A549 (cell line): Measurements from ENCODE around the gene ESRP2. TPM values are rescaled to one million over a fixed set of nuclear protein-coding genes. Genes with fewer than 3 reads are reported as not detected.

Experiments used
- ATAC-seq, 2 experiments: fragments of 200-7000 bp in 1 of 2; fragments of >200 bp in 1 of 2; cut with Nextera tagmentation in 1 of 2; cut with Tn5 transposase in 1 of 2; 3 replicates each; pipeline versions ENCODE4 v1.8.0 to v1.9.1; 2018 to 2020; ENCODE audit warnings: mild to moderate bottlenecking in 1 of 2, moderate library complexity in 1 of 2
- CTCF ChIA-PET: fragments of 300-600 bp; sonication (Branson Sonifier 250); formaldehyde crosslinking; extraction: SDS; loops from one replicate; lab custom pipeline; 2021; ENCODE audit warnings: antibody characterized with exemption, inconsistent platforms; lab: Yijun Ruan, JAX
- POLR2A ChIA-PET: fragments of 350-600 bp; formaldehyde crosslinking; extraction: SDS; loops from one replicate; lab custom pipeline; 2021; ENCODE audit warnings: antibody characterized with exemption, inconsistent platforms; lab: Yijun Ruan, JAX
- DNase-seq, 2 experiments: peaks; one replicate each; pipeline versions ENCODE4 v3.0.0 to v3.0.0-alpha.2; 2011 to 2016; ENCODE audit warnings: low read depth in 1 of 2, low spot score in 1 of 2
- FAIRE-seq: peaks from 2 replicates; lab custom pipeline; 2011; peaks lifted over from hg19 to GRCh38; lab: Jason Lieb, UNC
- H3K27ac ChIP-seq, 2 experiments: fragments of >200 bp; sonication (Bioruptor Twin); formaldehyde crosslinking; 3 replicates each; pipeline ENCODE4 v1.5.1; 2016 to 2017
- H3K4me1 ChIP-seq: fragments of >200 bp; sonication (Bioruptor Twin); formaldehyde crosslinking; 3 replicates; pipeline ENCODE4 v1.6.1; 2016
- H3K4me2 ChIP-seq: fragments of >200 bp; sonication (Bioruptor Twin); formaldehyde crosslinking; 3 replicates; pipeline ENCODE4 v1.6.1; 2016
- H3K4me3 ChIP-seq: fragments of >200 bp; sonication (Bioruptor Twin); formaldehyde crosslinking; 3 replicates; pipeline ENCODE4 v1.5.1; 2016
- H3K9me3 ChIP-seq: fragments of >200 bp; sonication (Bioruptor Twin); formaldehyde crosslinking; 3 replicates; pipeline ENCODE4 v1.6.1; 2016
- CHD4 ChIP-seq: fragments of 200-600 bp; sonication (generic); IDR thresholded peaks from 2 replicates; pipeline ENCODE4 v1.6.1; 2016; ENCODE audit warnings: antibody characterized with exemption, mild to moderate bottlenecking, borderline replicate concordance
- E2F6 ChIP-seq: IDR thresholded peaks from 2 replicates; pipeline ENCODE4 v1.6.1; 2012; ENCODE audit warnings: low read depth, borderline replicate concordance
- EHMT2 ChIP-seq: fragments of 200-600 bp; sonication (generic); IDR thresholded peaks from 2 replicates; pipeline ENCODE4 v1.6.1; 2016; ENCODE audit warnings: antibody characterized with exemption, low read depth, mild to moderate bottlenecking, moderate library complexity
- EP300 ChIP-seq, 2 experiments: fragments of >200 bp; sonication (Bioruptor Twin); formaldehyde crosslinking; IDR thresholded peaks; 2 replicates in 1 of 2; 3 replicates in 1 of 2; pipeline ENCODE4 v1.6.1; 2016 to 2017
- ESRRA ChIP-seq: fragments of 150-350 bp; IDR thresholded peaks from 2 replicates; pipeline ENCODE4 v1.6.1; 2014; ENCODE audit warnings: mild to moderate bottlenecking, low read length, borderline replicate concordance
- FOSB ChIP-seq: fragments of 250-450 bp; sonication (Bioruptor Pico); IDR thresholded peaks from 2 replicates; pipeline ENCODE4 v1.5.0; 2020; ENCODE audit warnings: mild to moderate bottlenecking, moderate library complexity
- GATA3 ChIP-seq: IDR thresholded peaks from 2 replicates; pipeline ENCODE4 v1.6.1; 2012; ENCODE audit warnings: borderline replicate concordance
- HDAC2 ChIP-seq: fragments of 200-600 bp; sonication (generic); IDR thresholded peaks from 2 replicates; pipeline ENCODE4 v1.6.1; 2016
- HMGXB4 ChIP-seq: fragments of 250-450 bp; sonication (Bioruptor Pico); IDR thresholded peaks from 2 replicates; pipeline ENCODE4 v1.5.0; 2021; ENCODE audit warnings: mild to moderate bottlenecking, moderate library complexity, borderline replicate concordance
- HOXB13 ChIP-seq: fragments of 250-450 bp; sonication (Bioruptor Pico); IDR thresholded peaks from 2 replicates; pipeline ENCODE4 v1.5.0; 2020; ENCODE audit warnings: low read depth, mild to moderate bottlenecking, moderate library complexity
- HOXB5 ChIP-seq: fragments of 250-450 bp; sonication (Bioruptor Pico); IDR thresholded peaks from 2 replicates; pipeline ENCODE4 v1.5.0; 2020; ENCODE audit warnings: mild to moderate bottlenecking, moderate library complexity
- JUNB ChIP-seq: fragments of >200 bp; sonication (Bioruptor Twin); formaldehyde crosslinking; IDR thresholded peaks from 2 replicates; pipeline ENCODE4 v1.6.1; 2016
- KDM1A ChIP-seq: fragments of 200-600 bp; sonication (generic); IDR thresholded peaks from 2 replicates; pipeline ENCODE4 v1.6.1; 2016; ENCODE audit warnings: low read depth, mild to moderate bottlenecking
- KDM5A ChIP-seq: fragments of 200-600 bp; sonication (generic); IDR thresholded peaks from 2 replicates; pipeline ENCODE4 v1.6.1; 2016; ENCODE audit warnings: antibody characterized with exemption, mild to moderate bottlenecking
- MAFK ChIP-seq: fragments of 450-650 bp; IDR thresholded peaks from 2 replicates; pipeline ENCODE4 v1.6.1; 2014; ENCODE audit not compliant: partially characterized antibody
- MAX ChIP-seq: IDR thresholded peaks from 2 replicates; pipeline ENCODE4 v1.6.1; 2012
- NR3C1 ChIP-seq: fragments of >200 bp; sonication (Bioruptor Twin); formaldehyde crosslinking; IDR thresholded peaks from 3 replicates; pipeline ENCODE4 v1.6.1; 2017
- PHF8 ChIP-seq: fragments of 200-600 bp; sonication (generic); IDR thresholded peaks from 2 replicates; pipeline ENCODE4 v1.6.1; 2016; ENCODE audit warnings: low read depth, mild to moderate bottlenecking, antibody characterized with exemption, moderate library complexity, borderline replicate concordance
- POLR2A ChIP-seq: IDR thresholded peaks from 2 replicates; pipeline ENCODE4 v1.6.1; 2012; ENCODE audit warnings: mild to moderate bottlenecking, low read length
- REST ChIP-seq: fragments of 200-600 bp; sonication (generic); IDR thresholded peaks from 2 replicates; pipeline ENCODE4 v1.6.1; 2016; ENCODE audit warnings: antibody characterized with exemption, mild to moderate bottlenecking, moderate library complexity
- RNF2 ChIP-seq: fragments of 200-600 bp; sonication (generic); IDR thresholded peaks from 2 replicates; pipeline ENCODE4 v1.6.1; 2016; ENCODE audit warnings: low read depth, mild to moderate bottlenecking, antibody characterized with exemption, moderate library complexity, borderline replicate concordance
- SREBF2 ChIP-seq: fragments of 450-650 bp; IDR thresholded peaks from 2 replicates; pipeline ENCODE4 v1.6.1; 2014; ENCODE audit warnings: mild to moderate bottlenecking, moderate library complexity
- TP53 ChIP-seq: fragments of 250-450 bp; sonication (Bioruptor Pico); IDR thresholded peaks from 2 replicates; pipeline ENCODE4 v1.5.0; 2021; ENCODE audit warnings: mild to moderate bottlenecking, moderate library complexity
- ZC3H11A ChIP-seq: fragments of 450-650 bp; IDR thresholded peaks from 2 replicates; pipeline ENCODE4 v1.6.1; 2014; ENCODE audit warnings: antibody characterized with exemption, mild to moderate bottlenecking
- ZFP36 ChIP-seq: fragments of 450-650 bp; IDR thresholded peaks from 2 replicates; pipeline ENCODE4 v1.6.1; 2014; ENCODE audit warnings: borderline replicate concordance; ENCODE audit not compliant: partially characterized antibody
- ZSCAN20 ChIP-seq: fragments of 250-450 bp; sonication (Bioruptor Pico); IDR thresholded peaks from 2 replicates; pipeline ENCODE4 v1.8.0; 2022; ENCODE audit warnings: mild to moderate bottlenecking, moderate library complexity
- WGBS: methylation state at CpG from one replicate; pipeline ENCODE4 v1.1.6; 2017; ENCODE audit errors: missing lambda C conversion rate; 5-methylcytosine and 5-hydroxymethylcytosine counted together
- polyA plus RNA-seq, 4 experiments: library from polyadenylated mRNA; depleted of rRNA in 3 of 4; stranded (reverse); fragments of >200 nt; fragmentation: RNase III in 1 of 4; extraction: RNeasy Plus Mini Kit Qiagen cat#74134 plus additional on column Dnase treatment in 1 of 4; gene quantifications; 2 replicates in 3 of 4; 3 replicates in 1 of 4; pipeline ENCODE4 v1.2.3, GENCODE V29; 2011 to 2017
- TF ChIP-seq, protein P1 (sequence below): IDR thresholded peaks from 2 replicates; pipeline ENCODE4 v1.6.1; 2012

The ESRP2 gene
- polyA plus RNA-seq, 2 of the 4 experiments (the other 2 are of a cell fraction) = 0.08 to 0.09 TPM

- no peak for ATAC-seq
- Histone ChIP-seq H3K4me3 (no peak overlapping the region), H3K27ac (no peak overlapping the region)
- POLR2A ChIA-PET = interaction anchor here (0.6 to 1.5 kb wide), 2 partner anchors 10 to 57 kb away, joined by 3 to 5 read pairs; partner anchors contain the start of genes PRMT7, SLC7A6 and SLC7A6OS
- TF ChIP-seq MAFK (no peak), KDM1A (no peak), E2F6 (no peak), JUNB (no peak), RNF2 (no peak)
- TF ChIP-seq, protein P1, sequence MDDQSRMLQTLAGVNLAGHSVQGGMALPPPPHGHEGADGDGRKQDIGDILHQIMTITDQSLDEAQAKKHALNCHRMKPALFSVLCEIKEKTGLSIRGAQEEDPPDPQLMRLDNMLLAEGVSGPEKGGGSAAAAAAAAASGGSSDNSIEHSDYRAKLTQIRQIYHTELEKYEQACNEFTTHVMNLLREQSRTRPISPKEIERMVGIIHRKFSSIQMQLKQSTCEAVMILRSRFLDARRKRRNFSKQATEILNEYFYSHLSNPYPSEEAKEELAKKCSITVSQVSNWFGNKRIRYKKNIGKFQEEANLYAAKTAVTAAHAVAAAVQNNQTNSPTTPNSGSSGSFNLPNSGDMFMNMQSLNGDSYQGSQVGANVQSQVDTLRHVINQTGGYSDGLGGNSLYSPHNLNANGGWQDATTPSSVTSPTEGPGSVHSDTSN = no peak
- TF ChIP-seq, all 56 proteins: peak for 0
- FAIRE-seq (no peak), DNase-seq (no peak)
- CTCF ChIA-PET = interaction anchor here (1.0 to 9.0 kb wide), 3 partner anchors 8 to 75 kb away, joined by 5 to 124 read pairs (median 7); partner anchors contain the start of gene SLC7A6
- WGBS = 96% methylated on average over 4 of the region's 4 CpGs
- Histone ChIP-seq H3K4me2 (no peak overlapping the region), H3K9me3 (no peaks in the 10 kb centered on the region), H3K4me1 (peaks cover 16% of the 10 kb centered on the region)
Measured at GRCh38 chr16:68253721-68254120, 17.8 kb upstream of the ESRP2 start.

- no peak for ATAC-seq
- Histone ChIP-seq H3K4me2 (no peak overlapping the region), H3K4me1 (peaks cover 3% of the 10 kb centered on the region), H3K9me3 (no peaks in the 10 kb centered on the region), H3K27ac (no peak overlapping the region), H3K4me3 (no peak overlapping the region)
- no peak for FAIRE-seq
- TF ChIP-seq FOSB (CRISPR knock-in tag) (no peak), EHMT2 (no peak), ZFP36 (no peak), CHD4 (no peak)
- DNase-seq = no peak
- POLR2A ChIA-PET = interaction anchor here (1.1 to 1.4 kb wide), 2 partner anchors 11 to 15 kb away, joined by 3 to 4 read pairs; no protein-coding TSS in a partner anchor
- 78% methylated on average over 5 of the region's 5 CpGs for WGBS
- CTCF ChIA-PET = interaction anchor here (0.6 to 9.0 kb wide), 5 partner anchors 9 to 76 kb away, joined by 3 to 124 read pairs (median 7); partner anchors contain the start of gene SLC7A6
Measured at GRCh38 chr16:68252383-68252782, 16.5 kb upstream of the ESRP2 start.

DNA sequence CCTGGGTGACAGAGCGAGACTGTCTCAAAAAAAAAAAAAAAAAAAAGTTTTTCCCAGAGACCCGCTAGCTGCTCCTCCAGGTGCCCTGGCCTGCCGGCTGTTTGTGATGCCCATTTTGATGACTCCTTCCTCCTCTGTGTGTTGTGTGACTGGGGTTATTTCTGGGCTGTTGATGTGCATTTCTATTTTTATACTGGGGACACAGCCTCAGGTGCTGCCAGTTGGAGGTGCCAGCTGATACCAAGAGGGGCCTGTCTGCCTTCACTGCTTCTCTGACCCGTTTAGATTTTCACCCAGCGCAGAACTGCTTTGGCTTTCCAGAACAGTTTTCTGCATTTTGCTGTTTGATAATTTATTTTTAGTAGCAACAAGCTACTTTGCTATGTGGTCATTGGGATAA, 15.9 kb upstream of the ESRP2 start:
- POLR2A ChIA-PET = interaction anchor here (1.1 to 1.4 kb wide), 2 partner anchors 12 to 15 kb away, joined by 3 to 4 read pairs; no protein-coding TSS in a partner anchor
- Histone ChIP-seq H3K4me2 (no peak overlapping the region), H3K9me3 (no peaks in the 10 kb centered on the region), H3K4me3 (no peak overlapping the region), H3K27ac (no peak overlapping the region), H3K4me1 (no peaks in the 10 kb centered on the region)
- 83% methylated on average over 5 of the region's 5 CpGs for WGBS
- DNase-seq = no peak
- no peak for FAIRE-seq
- ATAC-seq = no peak
- CTCF ChIA-PET = interaction anchor here (0.6 to 9.0 kb wide), 8 partner anchors 10 to 796 kb away, joined by 3 to 124 read pairs (median 3); partner anchors contain the start of genes PRMT7, SLC7A6 and SLC7A6OS
- no peak for TF ChIP-seq POLR2A
- TF ChIP-seq ESRRA = no peak
- TF ChIP-seq ZC3H11A = no peak
- TF ChIP-seq KDM5A = no peak
- no peak for TF ChIP-seq SREBF2
- no peak for TF ChIP-seq EP300 (IDR thresholded peaks at IDR 0.05)
- no peak for TF ChIP-seq HDAC2
- no peak for TF ChIP-seq JUNB
- no peak for TF ChIP-seq HOXB13 (CRISPR knock-in tag)
- TF ChIP-seq NR3C1 = no peak
- TF ChIP-seq ZSCAN20 = no peak
- no peak for TF ChIP-seq HOXB5 (CRISPR knock-in tag)
- no peak for TF ChIP-seq MAX
- no peak for TF ChIP-seq EHMT2
- TF ChIP-seq TP53 (CRISPR knock-in tag) = no peak
- no peak for TF ChIP-seq PHF8
- no peak for TF ChIP-seq HMGXB4 (CRISPR knock-in tag)
- no peak for TF ChIP-seq RNF2
- TF ChIP-seq REST = no peak
- no peak for TF ChIP-seq GATA3
